ENCODE results near the gene LIPG.

DNA sequence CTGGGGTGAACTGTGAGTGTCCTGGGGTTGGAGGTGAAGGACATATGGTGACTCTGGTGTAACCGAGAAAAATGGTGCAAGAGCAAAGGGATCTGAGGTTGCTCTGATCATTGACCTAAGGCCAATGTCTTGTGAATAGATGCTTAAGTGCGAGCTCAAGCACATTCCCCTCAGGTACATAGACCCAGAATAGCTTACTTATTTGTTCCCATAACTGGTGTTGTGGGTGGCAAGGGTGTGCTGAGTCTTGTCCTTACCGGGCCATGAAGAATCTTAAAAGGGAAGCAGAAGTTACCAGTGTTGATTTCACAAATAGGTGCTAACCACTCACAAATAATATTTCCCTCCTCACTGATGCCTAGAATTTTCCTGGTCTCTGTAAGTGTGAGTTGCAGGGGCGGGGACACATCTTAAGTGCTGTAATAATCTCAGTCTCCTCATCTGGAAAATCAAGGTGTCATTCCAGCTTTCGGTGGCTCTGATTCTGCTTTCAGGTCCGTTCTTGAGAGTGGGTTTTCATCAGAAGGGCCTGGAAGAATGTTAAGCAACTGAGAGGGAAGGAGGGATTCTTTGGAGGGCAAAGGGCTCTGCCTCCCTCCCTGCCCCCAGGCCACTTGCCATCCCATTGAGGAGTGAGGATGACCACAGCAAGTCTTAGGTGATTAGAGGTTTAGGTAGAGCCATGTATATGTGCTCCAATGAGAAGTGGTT, 54.9 kb downstream of the LIPG start:
- TF ChIP-seq POLR2AphosphoS5 (IDR thresholded peaks at IDR 0.05; ENCODE audit: low read depth, low read length) (no peak), TCF7L2 (IDR thresholded peaks at IDR 0.05; ENCODE audit: low read depth, low read length) (no peak), SIN3A (IDR thresholded peaks at IDR 0.05; ENCODE audit: borderline replicate concordance, insufficient read depth, low read depth, low read length) (no peak)
- TF ChIP-seq, protein P1, sequence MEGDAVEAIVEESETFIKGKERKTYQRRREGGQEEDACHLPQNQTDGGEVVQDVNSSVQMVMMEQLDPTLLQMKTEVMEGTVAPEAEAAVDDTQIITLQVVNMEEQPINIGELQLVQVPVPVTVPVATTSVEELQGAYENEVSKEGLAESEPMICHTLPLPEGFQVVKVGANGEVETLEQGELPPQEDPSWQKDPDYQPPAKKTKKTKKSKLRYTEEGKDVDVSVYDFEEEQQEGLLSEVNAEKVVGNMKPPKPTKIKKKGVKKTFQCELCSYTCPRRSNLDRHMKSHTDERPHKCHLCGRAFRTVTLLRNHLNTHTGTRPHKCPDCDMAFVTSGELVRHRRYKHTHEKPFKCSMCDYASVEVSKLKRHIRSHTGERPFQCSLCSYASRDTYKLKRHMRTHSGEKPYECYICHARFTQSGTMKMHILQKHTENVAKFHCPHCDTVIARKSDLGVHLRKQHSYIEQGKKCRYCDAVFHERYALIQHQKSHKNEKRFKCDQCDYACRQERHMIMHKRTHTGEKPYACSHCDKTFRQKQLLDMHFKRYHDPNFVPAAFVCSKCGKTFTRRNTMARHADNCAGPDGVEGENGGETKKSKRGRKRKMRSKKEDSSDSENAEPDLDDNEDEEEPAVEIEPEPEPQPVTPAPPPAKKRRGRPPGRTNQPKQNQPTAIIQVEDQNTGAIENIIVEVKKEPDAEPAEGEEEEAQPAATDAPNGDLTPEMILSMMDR (IDR thresholded peaks at IDR 0.05), result no peak
